ENCODE results near the gene ASB1. TPM values are rescaled to one million over a fixed set of nuclear protein-coding genes. Genes with fewer than 3 reads are reported as not detected.
A peak's percentile ranks its signal among the peaks of the same experiment; 100 is the strongest.

The ASB1 gene
- total and polyA plus RNA-seq, 10 of the 15 experiments (the other 5 are each of a cell fraction or from before 2014, with no cell fraction given) = 5.2 to 31.2 (median 25.8) TPM

GRCh38 chr2:238426568-238427434 is at the start of gene ASB1 (continued):
- TF ChIP-seq ZBTB11 (CRISPR knock-in tag; IDR thresholded peaks at IDR 0.05) (0 out of 2 replicates have a peak, but pooled peaks have one; percentile 34), HDAC2 (IDR thresholded peaks at IDR 0.05) (no peak), IRF5 (IDR thresholded peaks at IDR 0.05; ENCODE audit: borderline replicate concordance) (no peak), SIN3A (IDR thresholded peaks at IDR 0.05; ENCODE audit: low read depth, low read length) (peak; percentile 83), BMI1 (IDR thresholded peaks at IDR 0.05; ENCODE audit: borderline replicate concordance) (no peak), CREB1 (IDR thresholded peaks at IDR 0.05; ENCODE audit: low read depth) (no peak), BRCA1 (IDR thresholded peaks at IDR 0.05; ENCODE audit: low read depth, low read length) (no peak), PKNOX1 (IDR thresholded peaks at IDR 0.05) (no peak), SREBF1 (IDR thresholded peaks at IDR 0.05; ENCODE audit: low read length) (no peak), ZBTB4 (CRISPR knock-in tag; IDR thresholded peaks at IDR 0.05) (no peak)

All from GM12878 (cell line).